Amniotic epithelial cell (primary cell): ENCODE measurements around the gene PSMB10.
"Not testable (repeated sequence)": the region's sequence is repeated elsewhere in the genome, so short reads cannot be mapped to it uniquely, and the experiment has no call there.

ENCODE experiments used
- DNase-seq: peaks from one replicate; pipeline ENCODE4 v3.0.0-alpha.2; 2010; ENCODE audit warnings: low read depth

PSMB10 gene

GRCh38 chr16:67942200-67942509, 5.5 kb upstream of the PSMB10 start:
- DNase-seq, result no peak

DNA sequence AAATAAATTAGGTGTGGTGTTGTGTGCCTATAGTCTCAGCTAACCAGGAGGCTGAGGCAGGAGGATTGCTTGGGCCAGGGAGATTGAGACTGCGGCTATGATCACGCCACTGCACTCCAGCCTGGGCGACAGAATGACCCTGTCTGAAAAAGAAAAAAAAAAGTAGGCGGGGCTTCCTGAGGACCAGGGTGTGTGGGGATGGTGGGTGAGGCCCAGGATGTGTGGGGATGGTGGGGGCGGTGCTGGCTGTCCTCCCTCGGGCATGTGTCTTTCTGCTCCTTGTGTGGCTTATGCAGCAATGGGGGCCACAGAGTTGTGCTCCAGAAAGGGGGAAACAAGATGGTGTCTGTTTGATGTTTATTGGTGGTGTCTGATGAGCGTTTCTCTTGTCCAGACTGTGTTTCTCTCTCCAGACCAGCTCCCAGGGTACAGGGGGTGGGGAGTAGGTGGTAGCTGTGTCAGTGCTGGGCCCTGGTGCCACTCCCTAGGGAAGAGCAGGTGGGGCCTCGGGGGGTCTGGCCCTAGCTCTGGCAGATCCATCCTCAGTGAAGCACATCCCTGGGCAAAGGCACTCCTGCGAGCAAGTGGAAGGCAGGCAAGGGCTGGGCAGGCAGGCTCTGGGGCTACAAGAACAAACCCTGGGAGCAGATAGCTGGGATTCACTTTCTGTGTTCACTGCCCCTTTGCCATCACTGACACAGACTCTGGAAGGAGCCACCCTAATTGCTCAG, 5.0 kb upstream of the PSMB10 start:
- DNase-seq, result no peak

DNA sequence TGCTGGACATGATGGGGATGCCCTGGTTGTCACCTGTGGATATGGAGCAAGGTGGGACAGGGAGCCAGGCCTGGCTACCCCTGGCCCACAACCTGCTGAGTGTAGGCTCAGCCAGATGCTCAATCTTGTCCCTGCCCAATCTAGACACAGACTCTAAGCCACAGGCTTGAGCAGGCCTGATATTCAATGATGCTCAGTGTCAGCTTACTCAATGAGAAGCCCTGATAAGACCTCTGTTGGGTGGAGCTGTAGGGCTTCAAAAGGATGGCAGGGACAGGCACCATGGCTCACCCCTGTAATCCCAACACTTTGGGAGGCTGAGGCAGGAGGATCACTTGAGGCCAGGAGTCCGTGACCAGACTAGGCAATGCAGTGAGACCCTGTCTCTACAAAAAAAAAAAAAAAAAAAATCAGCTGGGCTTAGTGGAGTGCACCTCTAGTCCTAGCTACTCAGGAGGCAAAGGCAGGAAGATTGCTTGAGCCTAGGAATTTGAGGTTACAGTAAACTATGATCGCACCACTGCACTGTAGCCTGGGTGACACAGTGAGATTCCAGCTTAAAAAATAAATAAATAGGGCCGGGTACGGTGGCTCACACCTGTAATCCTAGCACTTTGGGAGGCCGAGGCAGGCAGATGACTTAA, 3.9 kb upstream of the PSMB10 start:
- DNase-seq, result no peak

DNA sequence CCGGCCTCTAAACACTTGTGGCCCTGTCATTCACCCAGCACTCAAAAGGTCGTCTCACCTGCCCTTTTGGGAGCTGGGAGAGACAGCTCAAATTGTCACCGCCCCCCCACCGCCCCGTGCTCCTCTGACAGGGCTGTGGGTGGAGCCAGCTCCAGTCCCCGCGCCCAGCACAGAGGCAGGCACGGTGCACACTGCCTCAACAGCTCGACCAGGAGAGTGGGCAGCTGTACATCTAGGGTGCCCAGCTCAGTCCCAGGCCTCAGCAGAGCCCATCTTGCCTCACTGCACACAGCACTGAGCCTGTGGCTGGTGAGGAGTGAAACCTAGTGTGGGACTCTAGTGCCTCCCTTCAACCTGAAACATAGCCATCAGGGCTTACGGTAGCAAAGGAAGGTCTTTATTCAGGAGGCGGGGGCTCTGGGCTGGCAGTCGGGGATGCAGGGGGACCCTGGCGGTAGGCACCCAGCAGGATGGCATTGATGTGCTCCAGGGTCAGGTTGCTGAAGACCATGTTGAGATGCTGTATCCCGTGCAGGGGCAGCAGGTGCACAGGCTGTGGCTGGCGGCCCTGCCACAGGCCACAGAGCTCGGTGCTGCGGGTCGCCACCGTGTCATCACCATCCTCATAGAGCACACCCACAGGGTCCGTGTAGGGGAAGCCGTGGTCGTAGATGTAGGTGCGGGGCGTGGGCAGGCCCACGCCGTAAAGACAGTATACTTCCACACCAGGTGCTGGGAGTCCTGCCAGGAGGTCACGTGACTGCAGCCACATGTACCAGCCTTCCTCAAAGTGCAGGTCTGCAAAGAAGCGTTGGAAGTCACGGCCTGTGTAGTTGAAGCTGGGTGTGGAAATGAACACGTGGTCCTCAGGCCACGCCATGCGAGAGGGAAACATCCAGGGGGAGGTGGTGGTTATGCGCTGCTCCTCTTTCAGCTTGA, 3.1 kb upstream of the PSMB10 start:
- DNase-seq, result no peak

- DNase-seq, result not testable (repeated sequence)
Observed at GRCh38 chr16:67937713-67938112, 1.1 kb upstream of the PSMB10 start.

GRCh38 chr16:67936880-67937605, 393 bp upstream of the PSMB10 start:
- no peak for DNase-seq

- DNase-seq, result peak; percentile 92
Observed at GRCh38 chr16:67935402-67936123, 1.1 kb downstream of the PSMB10 start.

DNA sequence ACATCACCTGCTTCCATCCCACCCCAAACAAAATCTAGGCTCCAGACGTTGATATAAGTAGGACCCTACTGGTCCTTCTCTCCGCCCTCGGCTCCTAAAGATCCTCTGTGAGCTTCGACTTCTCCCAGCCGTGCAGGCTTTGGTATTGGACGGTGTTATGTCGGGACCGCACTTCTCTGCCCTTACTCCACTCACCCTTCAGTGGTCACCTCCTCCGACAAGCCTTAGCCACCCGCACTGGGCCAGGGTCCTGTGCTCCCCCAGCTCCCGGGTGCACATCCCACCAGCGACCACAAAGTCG, 1.6 kb downstream of the PSMB10 start:
- DNase-seq, result no peak

- DNase-seq, result no peak
Observed at GRCh38 chr16:67934306-67935100, 2.1 kb downstream of the PSMB10 start.

GRCh38 chr16:67933805-67934204, 2.8 kb downstream of the PSMB10 start:
- DNase-seq, result no peak

DNA sequence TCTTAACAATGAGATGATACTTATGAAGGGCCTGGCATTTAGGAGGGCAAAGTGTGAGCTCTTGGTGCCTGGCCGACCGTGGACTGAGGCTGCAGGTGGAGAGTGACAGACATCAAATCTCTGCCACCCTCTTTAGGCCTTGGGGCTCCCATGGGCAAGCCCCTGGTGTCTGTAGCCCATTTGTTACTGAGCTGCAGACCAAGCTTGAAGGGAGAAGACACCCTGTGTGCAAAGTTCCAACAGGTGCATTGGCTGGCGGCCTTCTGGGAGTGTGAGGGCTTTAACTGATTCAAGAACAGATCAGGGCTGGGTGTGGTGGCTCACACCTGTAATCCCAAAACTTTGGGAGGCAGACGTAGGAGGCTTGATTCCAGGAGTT, 4.2 kb downstream of the PSMB10 start:
- no peak for DNase-seq

GRCh38 chr16:67931712-67932461, 4.8 kb downstream of the PSMB10 start, which contains the start of gene CTRL:
Gene CTRL (minus strand): TSS chr16:67931862. CDS start chr16:67931852, 10 bp downstream.
- DNase-seq, result no peak

DNA sequence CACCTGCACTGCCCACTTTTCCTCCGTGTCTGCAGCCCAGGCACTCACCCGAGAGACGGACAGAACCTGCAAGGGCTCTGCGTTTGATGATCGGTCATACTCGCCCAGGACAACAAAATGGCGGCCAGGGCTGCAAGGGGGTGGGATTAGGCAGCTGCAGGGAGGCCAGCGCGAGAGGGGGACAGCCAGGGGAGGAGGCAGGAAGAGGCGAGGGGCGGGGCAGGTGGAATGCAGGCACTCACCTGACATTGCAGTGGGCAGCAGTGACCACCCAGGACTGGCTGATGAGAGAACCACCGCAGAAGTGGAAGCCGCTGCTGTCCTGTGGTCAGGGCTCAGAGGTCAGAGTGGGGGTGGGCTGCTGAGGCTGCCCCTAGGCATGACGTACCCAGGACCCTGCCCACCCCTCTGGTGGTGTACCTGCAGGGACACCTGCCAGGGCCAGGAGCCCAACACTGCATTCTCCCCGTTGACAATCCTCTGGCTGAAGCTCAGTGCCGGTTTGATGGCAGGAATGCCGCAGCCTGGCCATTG, 5.9 kb downstream of the PSMB10 start:
- no peak for DNase-seq

DNA sequence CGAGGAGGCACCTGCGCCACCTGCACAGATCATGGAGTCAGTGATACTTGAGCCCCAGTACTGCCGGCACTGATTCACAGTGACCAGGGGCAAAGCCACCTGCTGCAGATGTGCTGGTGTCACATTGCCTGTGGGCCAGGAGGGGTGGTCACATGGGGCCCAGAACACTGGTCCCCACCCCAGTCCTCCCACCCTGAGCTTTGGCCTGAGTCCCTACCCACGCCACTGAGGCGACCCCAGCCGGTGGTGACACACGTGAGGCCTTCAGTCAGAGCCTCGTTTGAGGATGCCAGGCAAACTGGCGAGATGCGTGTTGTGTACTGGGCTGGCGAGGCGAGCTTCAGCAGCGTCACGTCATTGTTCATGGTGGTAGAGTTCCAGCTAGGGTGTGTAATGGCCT, 6.5 kb downstream of the PSMB10 start:
- DNase-seq, result no peak

DNA sequence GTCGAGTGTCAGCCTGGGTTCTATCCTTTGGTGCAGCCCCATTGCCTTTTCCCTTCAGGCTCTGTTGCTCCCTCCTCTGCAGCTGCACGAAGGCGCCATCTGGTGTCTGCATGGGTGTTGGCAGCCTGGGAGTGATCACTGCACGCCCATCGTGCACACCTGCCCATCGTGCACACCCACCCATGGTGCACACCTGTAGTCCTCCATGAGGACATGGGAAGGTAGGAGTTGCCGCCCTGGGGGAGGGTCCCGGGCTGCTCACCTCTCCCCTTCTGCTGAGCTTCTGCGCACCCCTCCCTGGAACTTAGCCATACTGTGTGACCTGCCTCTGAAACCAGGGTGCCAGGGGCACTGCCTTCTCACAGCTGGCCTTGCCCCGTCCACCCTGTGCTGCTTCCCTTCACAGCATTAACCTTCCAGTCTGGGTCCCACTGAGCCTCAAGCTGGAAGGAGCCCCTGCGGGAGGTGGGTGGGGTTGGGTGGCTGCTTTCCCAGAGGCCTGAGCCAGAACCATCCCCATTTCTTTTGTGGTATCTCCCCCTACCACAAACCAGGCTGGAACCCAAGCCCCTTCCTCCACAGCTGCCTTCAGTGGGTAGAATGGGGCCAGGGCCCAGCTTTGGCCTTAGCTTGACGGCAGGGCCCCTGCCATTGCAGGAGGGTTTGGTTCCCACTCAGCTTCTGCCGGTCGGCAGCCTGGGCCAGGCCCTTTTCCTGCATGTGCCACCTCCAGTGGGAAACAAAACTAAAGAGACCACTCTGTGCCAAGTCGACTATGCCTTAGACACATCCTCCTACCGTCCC, 7.9 kb downstream of the PSMB10 start:
- DNase-seq, result peak; percentile 37

DNA sequence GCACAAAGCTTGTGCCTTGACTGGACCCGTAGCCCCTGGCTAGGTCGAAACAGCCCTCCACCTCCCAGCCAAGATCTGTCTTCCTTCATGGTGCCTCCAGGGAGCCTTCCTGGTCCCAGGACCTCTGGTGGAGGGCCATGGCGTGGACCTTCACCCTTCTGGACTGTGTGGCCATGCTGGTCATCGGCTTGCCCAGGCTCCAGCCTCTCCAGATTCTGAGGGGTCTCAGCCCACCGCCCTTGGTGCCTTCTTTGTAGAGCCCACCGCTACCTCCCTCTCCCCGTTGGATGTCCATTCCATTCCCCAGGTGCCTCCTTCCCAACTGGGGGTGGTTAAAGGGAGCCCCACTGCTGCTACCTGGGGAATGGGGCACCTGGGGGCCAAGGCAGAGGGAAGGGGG, 8.5 kb downstream of the PSMB10 start:
- DNase-seq, result no peak

GRCh38 chr16:67927131-67927941, 9.3 kb downstream of the PSMB10 start:
- no peak for DNase-seq

GRCh38 chr16:67926181-67926750, 10.4 kb downstream of the PSMB10 start:
- peak; percentile 40 for DNase-seq
